GM21381 (cell line): ENCODE results near the gene SPPL3.
A peak's percentile ranks its signal among the peaks of the same experiment; 100 is the strongest.
"Not testable (repeated sequence)": the region's sequence is repeated elsewhere in the genome, so short reads cannot be mapped to it uniquely, and the experiment has no call there.

Experiments used
- ATAC-seq: cut with Tn5 transposase; IDR thresholded peaks from one replicate; pipeline ENCODE4 v1.9.1; 2021; ENCODE audit warnings: mild to moderate bottlenecking, moderate library complexity; ENCODE audit not compliant: unreplicated experiment

SPPL3 gene

DNA sequence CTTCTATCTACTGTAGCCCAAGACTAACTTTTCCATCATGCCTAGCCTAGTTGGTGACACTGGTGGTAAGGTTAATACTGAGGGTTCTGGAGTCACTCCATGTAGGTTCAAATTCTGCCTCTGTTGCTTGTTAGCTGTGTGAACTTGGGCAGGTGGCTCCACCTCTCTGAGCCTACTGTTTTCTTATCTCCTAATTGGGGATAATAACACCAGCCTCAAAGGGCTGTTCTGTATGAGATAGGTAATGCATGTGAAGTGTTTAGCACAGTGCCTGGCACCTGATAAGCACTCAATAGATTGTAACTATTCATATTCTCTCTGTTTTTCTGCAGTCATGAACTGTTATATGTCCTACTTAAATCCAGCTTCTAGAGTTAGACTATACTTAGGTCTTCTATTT lies 17.5 kb upstream of the SPPL3 start:
- ATAC-seq, result no peak

GRCh38 chr12:120920178-120920577 lies 16.0 kb upstream of the SPPL3 start:
- ATAC-seq, result no peak

- no peak for ATAC-seq
Observed at GRCh38 chr12:120917748-120918147, 13.6 kb upstream of the SPPL3 start.

GRCh38 chr12:120916561-120916960 lies 12.4 kb upstream of the SPPL3 start:
- no peak for ATAC-seq

GRCh38 chr12:120914794-120915193 lies 10.6 kb upstream of the SPPL3 start:
- ATAC-seq, result no peak

DNA sequence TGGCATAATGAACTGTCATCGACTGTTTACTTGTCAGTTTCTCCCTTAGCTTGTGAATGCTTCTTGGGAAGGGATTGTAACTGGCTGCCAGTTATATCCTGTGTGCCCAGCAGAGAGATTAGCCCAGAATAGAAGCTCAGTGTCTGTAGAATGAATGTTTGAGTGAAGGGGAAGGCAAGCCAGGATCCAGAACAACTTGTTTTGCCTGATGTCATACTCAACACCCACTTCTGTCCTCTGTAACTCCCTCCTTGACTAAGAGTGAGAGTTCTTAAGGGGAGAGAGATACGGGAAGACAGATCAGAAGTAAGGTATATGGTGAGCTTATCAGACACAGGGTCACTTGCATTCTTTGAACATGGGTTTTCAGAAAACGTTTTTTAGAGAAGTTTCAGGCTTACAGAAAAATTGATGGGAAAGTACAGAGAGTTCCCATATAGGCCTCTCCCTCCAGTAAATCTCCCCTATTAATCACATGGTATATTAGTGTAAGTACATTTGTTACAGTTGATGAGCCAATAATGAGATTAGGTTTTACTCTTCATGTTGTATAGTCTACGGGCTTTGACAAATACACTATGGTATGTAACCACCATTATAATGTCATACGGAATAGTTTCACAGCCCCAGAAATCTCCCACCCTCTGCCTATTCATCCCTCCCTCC lies 5.6 kb upstream of the SPPL3 start:
- no peak for ATAC-seq

- ATAC-seq, result no peak
Observed at GRCh38 chr12:120905856-120906384, 1.8 kb upstream of the SPPL3 start.

DNA sequence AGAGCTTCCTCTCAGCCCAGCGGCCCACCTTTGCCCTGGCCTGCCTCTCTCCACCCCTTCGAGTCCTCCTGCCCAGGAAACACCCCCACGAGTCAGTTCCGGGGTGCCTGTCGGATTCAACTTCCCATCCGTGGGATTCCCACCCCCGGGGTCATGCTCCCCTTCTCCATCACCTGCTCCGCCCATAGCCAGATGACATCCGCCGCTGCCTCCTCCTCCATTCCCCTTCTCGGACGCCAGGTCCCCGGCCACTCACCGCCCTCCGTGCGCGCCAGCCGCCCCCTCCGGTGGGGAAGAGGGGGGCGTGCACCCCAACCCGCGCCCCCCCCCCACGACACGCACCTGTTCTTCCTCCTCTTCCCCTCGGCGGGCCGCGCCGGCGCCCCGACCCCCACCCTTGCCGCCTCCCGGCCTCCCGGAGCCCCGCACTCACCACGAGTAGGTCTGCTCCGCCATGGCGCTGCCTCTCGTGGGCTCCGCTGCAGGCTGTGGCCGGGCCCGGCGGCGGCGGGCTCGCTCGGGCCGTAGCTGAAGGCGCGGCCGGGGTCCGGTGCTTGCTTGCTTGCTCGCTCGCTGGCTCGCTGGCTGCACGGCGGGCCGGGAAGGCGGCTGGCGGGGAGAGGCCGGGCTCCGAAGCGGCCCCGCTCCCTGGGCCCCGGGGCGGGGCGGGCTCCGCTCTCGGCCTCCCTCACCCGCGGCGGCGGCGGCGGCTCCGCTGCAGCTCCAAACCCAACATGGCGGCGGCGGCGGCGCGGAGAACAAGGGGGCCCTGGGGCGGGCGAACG lies 554 bp downstream of the SPPL3 start:
- ATAC-seq, result peak; percentile 41

GRCh38 chr12:120902846-120903411 lies 1.2 kb downstream of the SPPL3 start:
- ATAC-seq, result no peak

DNA sequence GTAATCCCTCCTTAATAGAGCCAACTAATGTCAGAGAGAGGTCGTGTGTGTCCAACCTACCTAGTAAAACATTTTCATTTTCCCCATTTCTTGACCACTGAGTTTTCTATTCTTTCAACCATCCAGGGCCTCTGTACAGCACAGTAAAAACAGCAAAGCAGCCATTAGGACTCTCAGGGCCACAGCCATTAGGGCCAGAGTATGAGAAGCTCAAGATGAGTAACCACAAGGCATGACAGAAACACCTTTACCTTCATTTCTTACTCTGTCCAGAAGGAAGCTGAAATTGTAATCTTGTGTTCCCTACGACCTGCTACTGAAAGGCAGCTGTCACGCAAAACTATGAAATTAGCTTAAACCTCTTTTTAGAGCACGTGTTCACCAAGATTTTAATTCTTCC lies 2.3 kb downstream of the SPPL3 start:
- no peak for ATAC-seq

DNA sequence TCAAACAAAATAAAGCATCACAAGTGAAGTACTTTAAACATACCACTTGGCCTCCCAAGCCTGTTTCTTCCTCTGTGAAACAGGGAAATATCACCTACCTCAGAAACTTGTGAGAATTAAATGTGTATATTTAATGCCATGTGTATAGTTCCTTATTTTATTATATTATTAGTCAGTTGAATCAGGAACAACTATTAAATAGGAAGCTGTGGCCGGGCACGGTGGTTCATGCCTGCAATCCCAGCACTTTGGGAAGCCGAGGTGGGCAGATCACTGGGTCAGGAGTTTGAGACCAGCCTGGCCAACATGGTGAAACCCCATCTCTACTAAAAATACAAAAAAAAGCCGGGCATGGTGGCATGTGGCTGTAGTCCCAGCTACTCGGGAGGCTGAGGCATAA lies 3.1 kb downstream of the SPPL3 start:
- ATAC-seq, result not testable (repeated sequence)

DNA sequence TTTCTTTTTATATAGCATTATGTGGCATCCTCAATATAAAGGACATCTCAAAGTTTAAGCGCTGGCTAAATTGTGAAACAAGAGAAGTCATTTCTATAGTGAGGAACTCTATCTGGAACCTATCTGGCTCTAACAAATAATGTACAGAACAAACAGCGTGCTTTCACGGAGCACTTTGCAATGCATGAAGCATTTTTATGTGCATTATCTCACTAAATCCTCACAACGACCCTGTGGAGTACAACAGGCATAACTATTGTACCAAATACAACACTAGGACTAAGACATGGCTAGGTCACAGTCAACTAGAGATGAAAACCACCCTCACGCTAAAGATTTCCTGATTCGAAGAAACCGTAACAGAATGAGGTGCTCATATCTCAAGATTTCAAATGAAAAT lies 8.6 kb downstream of the SPPL3 start:
- no peak for ATAC-seq

GRCh38 chr12:120892265-120892664 lies 11.9 kb downstream of the SPPL3 start:
- ATAC-seq, result no peak

- ATAC-seq, result no peak
Observed at GRCh38 chr12:120890963-120891362, 13.2 kb downstream of the SPPL3 start.

DNA sequence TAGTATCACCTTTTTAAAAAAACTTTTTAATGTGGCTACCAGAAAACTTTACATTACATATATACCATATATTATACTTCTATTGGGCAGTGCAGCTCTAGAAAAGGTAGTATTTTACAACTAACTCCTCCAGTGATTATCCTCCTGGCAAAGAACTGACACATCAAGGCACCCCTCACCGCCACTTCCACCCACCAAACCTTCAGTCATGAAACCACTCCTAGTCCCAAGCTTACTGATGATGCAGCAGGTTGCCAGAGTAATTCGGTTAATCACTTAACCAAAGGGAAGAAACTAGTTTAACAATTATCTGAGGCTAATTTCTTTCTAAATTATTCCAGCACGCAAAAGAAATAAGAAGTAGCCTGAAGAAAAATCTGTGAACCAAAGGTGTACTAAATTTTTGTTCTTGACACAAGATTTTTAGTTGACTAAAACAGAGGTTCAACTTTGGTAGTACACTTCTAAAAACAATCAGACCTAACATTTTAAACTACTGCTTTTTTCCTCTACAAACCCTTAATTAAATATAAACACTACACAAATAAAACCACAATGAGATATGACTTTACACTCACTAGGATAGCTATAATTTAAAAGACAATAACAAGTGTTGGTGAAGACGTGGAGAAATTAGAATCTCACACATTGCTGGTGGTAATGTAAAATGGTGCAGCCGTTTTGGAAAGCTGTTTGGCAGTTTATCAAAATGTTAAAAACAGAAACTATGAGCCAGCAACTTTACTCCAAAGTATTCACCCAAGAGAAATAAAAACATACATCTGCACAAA lies 16.7 kb downstream of the SPPL3 start:
- no peak for ATAC-seq

GRCh38 chr12:120886199-120887018 lies 17.7 kb downstream of the SPPL3 start:
- peak; percentile 80 for ATAC-seq

DNA sequence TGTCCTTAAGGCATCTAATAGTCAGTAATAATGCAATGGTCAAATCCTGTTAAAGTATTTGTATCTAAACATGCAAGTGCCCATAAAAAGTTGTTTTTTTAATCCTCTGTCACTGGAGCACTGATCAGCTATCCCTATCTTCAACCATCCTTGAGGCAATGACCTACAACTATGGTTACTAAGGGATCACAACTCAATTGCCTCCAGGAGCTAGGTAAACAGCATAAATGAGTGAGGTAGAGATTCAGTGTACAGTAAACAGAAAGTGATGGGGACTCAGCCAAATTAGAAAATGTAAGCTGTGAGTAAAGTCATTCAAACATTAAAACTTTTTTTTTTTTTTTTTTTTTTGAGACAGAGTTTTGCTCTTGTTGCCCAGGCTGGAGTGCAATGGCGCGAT lies 18.6 kb downstream of the SPPL3 start:
- no peak for ATAC-seq

GRCh38 chr12:120884644-120885043 lies 19.5 kb downstream of the SPPL3 start:
- ATAC-seq, result no peak

GRCh38 chr12:120882055-120882555 lies 22.1 kb downstream of the SPPL3 start:
- ATAC-seq, result no peak

GRCh38 chr12:120879718-120880300 lies 24.3 kb downstream of the SPPL3 start:
- no peak for ATAC-seq
